Neural progenitor cell (in vitro differentiated cells): ENCODE results near the gene SLC25A34. TPM values are rescaled to one million over a fixed set of nuclear protein-coding genes. Genes with fewer than 3 reads are reported as not detected.

Source experiments
- DNase-seq: peaks from one replicate; pipeline ENCODE4 v3.0.0-alpha.2; 2016; ENCODE audit warnings: low spot score
- H2AFZ ChIP-seq: fragments of 200-600 bp; sonication (generic); replicated peaks from 2 replicates; pipeline ENCODE4 v1.6.1; 2016; ENCODE audit warnings: antibody characterized with exemption
- H3F3A ChIP-seq: fragments of 200-600 bp; sonication (generic); 2 replicates; pipeline ENCODE4 v1.6.1; 2016; ENCODE audit warnings: antibody characterized with exemption, low read depth
- H3K27ac ChIP-seq: fragments of 200-600 bp; sonication (generic); 2 replicates; pipeline ENCODE4 v1.5.1; 2016; ENCODE audit warnings: mild to moderate bottlenecking
- H3K27me3 ChIP-seq: fragments of 200-600 bp; sonication (generic); 2 replicates; pipeline ENCODE4 v1.6.1; 2016; ENCODE audit warnings: mild to moderate bottlenecking, moderate library complexity
- H3K36me3 ChIP-seq: fragments of 200-600 bp; sonication (generic); 2 replicates; pipeline ENCODE4 v1.5.1; 2016
- H3K4me1 ChIP-seq: fragments of 200-600 bp; sonication (generic); 2 replicates; pipeline ENCODE4 v1.6.1; 2016; ENCODE audit warnings: mixed run types
- H3K4me2 ChIP-seq: fragments of 200-600 bp; sonication (generic); 2 replicates; pipeline ENCODE4 v1.6.1; 2016
- H3K4me3 ChIP-seq: fragments of 200-600 bp; sonication (generic); 2 replicates; pipeline ENCODE4 v1.5.1; 2016
- H3K79me2 ChIP-seq: fragments of 200-600 bp; sonication (generic); 2 replicates; pipeline ENCODE4 v1.6.1; 2016; ENCODE audit warnings: low read depth
- H3K9ac ChIP-seq: fragments of 200-600 bp; sonication (generic); 2 replicates; pipeline ENCODE4 v1.6.1; 2016
- H3K9me3 ChIP-seq: fragments of 200-600 bp; sonication (generic); 2 replicates; pipeline ENCODE4 v1.5.1; 2016; ENCODE audit warnings: low read depth
- H4K20me1 ChIP-seq: fragments of 200-600 bp; sonication (generic); 2 replicates; pipeline ENCODE4 v1.6.1; 2016; ENCODE audit warnings: low read depth
- H3K27ac Mint-ChIP-seq: 3 replicates; pipeline ENCODE4 v1.8.0; 2021; ENCODE audit warnings: mixed read lengths
- H3K27me3 Mint-ChIP-seq: 2 replicates; pipeline ENCODE4 v1.8.0; 2022; ENCODE audit warnings: low read depth, mild to moderate bottlenecking, inconsistent platforms, moderate library complexity, mixed read lengths; ENCODE audit not compliant: insufficient read depth
- H3K36me3 Mint-ChIP-seq: 3 replicates; pipeline ENCODE4 v1.8.0; 2021; ENCODE audit warnings: mixed read lengths
- H3K4me1 Mint-ChIP-seq: 3 replicates; pipeline ENCODE4 v1.8.0; 2021; ENCODE audit warnings: mixed read lengths
- H3K4me3 Mint-ChIP-seq: 3 replicates; pipeline ENCODE4 v1.8.0; 2021; ENCODE audit warnings: mild to moderate bottlenecking, moderate library complexity, mixed read lengths
- H3K9me3 Mint-ChIP-seq: 3 replicates; pipeline ENCODE4 v1.8.0; 2020; ENCODE audit warnings: mixed read lengths
- EZH2 ChIP-seq: fragments of 200-600 bp; sonication (generic); IDR thresholded peaks from 2 replicates; pipeline ENCODE4 v1.6.1; 2017; ENCODE audit warnings: antibody characterized with exemption, mild to moderate bottlenecking, moderate library complexity
- EZH2phosphoT487 ChIP-seq: fragments of 200-600 bp; sonication (generic); IDR thresholded peaks from 2 replicates; pipeline ENCODE4 v1.6.1; 2017; ENCODE audit warnings: antibody characterized with exemption
- total RNA-seq: library from RNA; depleted of rRNA; stranded (reverse); fragments of >200 nt; gene quantifications from 2 replicates; pipeline ENCODE4 v1.2.3, GENCODE V29; 2015; ENCODE audit warnings: low replicate concordance
- TF ChIP-seq, protein P1 (sequence below): fragments of 200-600 bp; sonication (generic); IDR thresholded peaks from 2 replicates; pipeline ENCODE4 v1.5.1; 2017; ENCODE audit warnings: antibody characterized with exemption, mild to moderate bottlenecking

Gene SLC25A34
- total RNA-seq, 1 donor from 2014 or later = 0.34 TPM

DNA sequence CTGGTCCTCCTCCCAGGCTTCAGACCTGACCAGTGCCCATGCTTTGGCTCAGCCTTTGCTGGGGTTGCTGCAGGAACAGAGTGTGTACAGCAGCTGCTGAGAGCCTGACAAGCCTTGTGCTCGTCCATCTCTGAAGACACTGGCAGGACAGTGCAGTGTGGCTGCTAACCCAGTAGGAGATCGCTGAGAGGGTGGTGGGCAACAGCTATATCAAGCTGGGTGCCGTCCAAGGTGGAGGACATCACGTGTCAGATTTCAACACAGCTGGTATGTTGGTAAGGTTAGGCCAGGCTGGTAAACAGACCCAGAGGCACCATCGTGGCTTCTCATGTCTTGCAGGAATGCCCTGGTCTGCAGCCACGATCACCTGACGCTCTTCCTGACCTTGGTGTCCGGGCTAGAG lies 17.9 kb upstream of the SLC25A34 start:
- H3K27me3 Mint-ChIP-seq = peaks cover 7% of the 10 kb centered on the region
- H3K9me3 Mint-ChIP-seq = no peaks in the 10 kb centered on the region
- Histone ChIP-seq H3K79me2 (peaks cover 17% of the 10 kb centered on the region), H3K4me2 (no peak overlapping the region), H4K20me1 (peaks cover 8% of the 10 kb centered on the region), H3K9ac (no peak overlapping the region), H3F3A (peaks cover 2% of the 10 kb centered on the region), H3K27me3 (no peaks in the 10 kb centered on the region), H2AFZ (no peak overlapping the region), H3K4me1 (no peaks in the 10 kb centered on the region), H3K4me3 (no peak overlapping the region), H3K9me3 (no peaks in the 10 kb centered on the region), H3K36me3 (no peaks in the 10 kb centered on the region), H3K27ac (no peak overlapping the region)
- H3K4me1 Mint-ChIP-seq = peaks cover 4% of the 10 kb centered on the region
- peaks cover 17% of the 10 kb centered on the region for H3K36me3 Mint-ChIP-seq
- H3K4me3 Mint-ChIP-seq = no peak overlapping the region
- H3K27ac Mint-ChIP-seq = no peak overlapping the region
- TF ChIP-seq EZH2 (no peak), EZH2phosphoT487 (no peak)
- TF ChIP-seq, protein P1, sequence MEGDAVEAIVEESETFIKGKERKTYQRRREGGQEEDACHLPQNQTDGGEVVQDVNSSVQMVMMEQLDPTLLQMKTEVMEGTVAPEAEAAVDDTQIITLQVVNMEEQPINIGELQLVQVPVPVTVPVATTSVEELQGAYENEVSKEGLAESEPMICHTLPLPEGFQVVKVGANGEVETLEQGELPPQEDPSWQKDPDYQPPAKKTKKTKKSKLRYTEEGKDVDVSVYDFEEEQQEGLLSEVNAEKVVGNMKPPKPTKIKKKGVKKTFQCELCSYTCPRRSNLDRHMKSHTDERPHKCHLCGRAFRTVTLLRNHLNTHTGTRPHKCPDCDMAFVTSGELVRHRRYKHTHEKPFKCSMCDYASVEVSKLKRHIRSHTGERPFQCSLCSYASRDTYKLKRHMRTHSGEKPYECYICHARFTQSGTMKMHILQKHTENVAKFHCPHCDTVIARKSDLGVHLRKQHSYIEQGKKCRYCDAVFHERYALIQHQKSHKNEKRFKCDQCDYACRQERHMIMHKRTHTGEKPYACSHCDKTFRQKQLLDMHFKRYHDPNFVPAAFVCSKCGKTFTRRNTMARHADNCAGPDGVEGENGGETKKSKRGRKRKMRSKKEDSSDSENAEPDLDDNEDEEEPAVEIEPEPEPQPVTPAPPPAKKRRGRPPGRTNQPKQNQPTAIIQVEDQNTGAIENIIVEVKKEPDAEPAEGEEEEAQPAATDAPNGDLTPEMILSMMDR = no peak
- DNase-seq = no peak

DNA sequence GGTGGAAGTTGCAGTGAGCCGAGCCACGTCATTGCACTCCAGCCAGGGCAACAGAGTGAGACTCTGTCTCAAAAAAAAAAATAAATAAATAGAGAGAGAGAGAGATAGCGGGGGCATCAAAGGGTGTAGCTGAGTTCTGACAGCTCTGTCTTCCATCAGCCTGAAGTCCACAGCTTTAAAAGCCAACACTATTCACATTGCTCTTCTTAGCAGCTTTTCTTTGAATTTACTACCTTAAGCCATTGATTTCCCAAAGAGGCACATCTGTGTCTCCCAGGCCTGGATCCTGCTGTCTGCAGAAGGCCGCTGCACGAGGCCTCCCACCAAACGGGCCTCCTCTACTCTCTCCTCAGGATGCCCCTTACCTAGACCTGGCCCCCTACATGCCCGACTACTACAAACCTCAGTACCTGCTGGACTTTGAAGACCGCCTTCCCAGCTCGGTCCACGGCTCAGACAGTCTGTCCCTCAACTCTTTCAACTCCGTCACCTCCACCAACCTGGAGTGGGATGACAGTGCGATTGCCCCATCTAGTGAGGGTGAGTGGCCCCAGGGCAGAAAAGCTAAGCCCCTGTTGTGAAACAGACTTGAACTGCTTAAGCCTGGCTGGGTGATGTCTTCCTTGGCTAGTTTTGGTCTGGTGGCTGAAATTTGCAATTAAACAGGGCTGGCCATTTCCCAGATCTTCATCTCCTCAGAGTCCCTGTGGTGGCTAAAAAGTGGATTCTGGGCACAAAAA lies 16.5 kb upstream of the SLC25A34 start:
- H3K36me3 Mint-ChIP-seq = peaks cover 17% of the 10 kb centered on the region
- H3K79me2 ChIP-seq = peaks cover 6% of the 10 kb centered on the region
- no peak for DNase-seq
- H3K4me3 Mint-ChIP-seq = no peak overlapping the region
- no peaks in the 10 kb centered on the region for H3K27me3 ChIP-seq
- H3K36me3 ChIP-seq = no peaks in the 10 kb centered on the region
- peaks cover under 1% of the 10 kb centered on the region for H4K20me1 ChIP-seq
- H3K9me3 ChIP-seq = no peaks in the 10 kb centered on the region
- H3K4me3 ChIP-seq = no peak overlapping the region
- H3K9ac ChIP-seq = no peak overlapping the region
- H3K9me3 Mint-ChIP-seq = no peaks in the 10 kb centered on the region
- H3K4me1 ChIP-seq = no peaks in the 10 kb centered on the region
- peaks cover 7% of the 10 kb centered on the region for H3K27me3 Mint-ChIP-seq
- no peaks in the 10 kb centered on the region for H3F3A ChIP-seq
- peaks cover under 1% of the 10 kb centered on the region for H3K4me1 Mint-ChIP-seq
- no peak overlapping the region for H2AFZ ChIP-seq
- H3K27ac ChIP-seq = no peak overlapping the region
- H3K27ac Mint-ChIP-seq = no peak overlapping the region
- TF ChIP-seq, protein P1 = no peak
- TF ChIP-seq EZH2phosphoT487 = no peak
- TF ChIP-seq EZH2 = no peak
- no peak overlapping the region for H3K4me2 ChIP-seq

DNA sequence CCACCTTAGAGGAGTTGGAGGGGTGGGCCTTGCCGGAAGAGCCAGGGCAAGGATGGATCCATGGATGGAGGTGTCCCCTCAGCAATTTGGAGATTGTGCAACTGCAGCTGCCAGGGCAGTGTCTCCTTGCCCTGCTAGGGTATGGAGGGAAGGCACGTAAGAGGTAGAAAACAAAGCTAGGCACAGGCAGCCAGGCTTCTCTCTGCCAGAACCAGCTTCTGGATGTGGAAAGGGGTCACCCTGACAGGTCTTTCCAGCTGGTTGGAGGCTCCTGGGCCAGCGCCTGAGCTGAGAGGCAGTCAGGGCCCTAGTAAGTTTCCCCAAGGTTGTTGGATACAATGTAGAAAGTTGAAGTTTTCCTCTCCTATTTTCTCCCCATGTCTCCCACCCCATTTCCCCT lies 15.2 kb upstream of the SLC25A34 start:
- H3K27ac Mint-ChIP-seq = no peak overlapping the region
- no peaks in the 10 kb centered on the region for H4K20me1 ChIP-seq
- H3K4me1 ChIP-seq = no peaks in the 10 kb centered on the region
- no peaks in the 10 kb centered on the region for H3K9me3 Mint-ChIP-seq
- no peaks in the 10 kb centered on the region for H3K9me3 ChIP-seq
- no peak overlapping the region for H3K27ac ChIP-seq
- H3K79me2 ChIP-seq = no peaks in the 10 kb centered on the region
- H2AFZ ChIP-seq = no peak overlapping the region
- H3K4me1 Mint-ChIP-seq = no peaks in the 10 kb centered on the region
- H3K9ac ChIP-seq = no peak overlapping the region
- H3K4me3 ChIP-seq = no peak overlapping the region
- no peak overlapping the region for H3K4me2 ChIP-seq
- no peak for DNase-seq
- H3K27me3 ChIP-seq = no peaks in the 10 kb centered on the region
- TF ChIP-seq EZH2 (no peak), EZH2phosphoT487 (no peak)
- TF ChIP-seq, protein P1 = no peak
- H3K36me3 ChIP-seq = no peaks in the 10 kb centered on the region
- peaks cover 19% of the 10 kb centered on the region for H3K36me3 Mint-ChIP-seq
- H3F3A ChIP-seq = no peaks in the 10 kb centered on the region
- H3K27me3 Mint-ChIP-seq = peaks cover 7% of the 10 kb centered on the region
- no peak overlapping the region for H3K4me3 Mint-ChIP-seq
